GM19438 (cell line): ENCODE measurements around the gene ATP8A1.
"Not testable (repeated sequence)": the region's sequence is repeated elsewhere in the genome, so short reads cannot be mapped to it uniquely, and the experiment has no call there.

Experiments
- ATAC-seq: cut with Tn5 transposase; IDR thresholded peaks from one replicate; pipeline ENCODE4 v1.9.1; 2021; ENCODE audit warnings: low read depth; ENCODE audit not compliant: unreplicated experiment

ATP8A1 gene

GRCh38 chr4:42390622-42391354, 266.1 kb downstream of the ATP8A1 start:
- no peak for ATAC-seq

GRCh38 chr4:42385516-42385915, 271.4 kb downstream of the ATP8A1 start:
- no peak for ATAC-seq

GRCh38 chr4:42381666-42382065, 275.2 kb downstream of the ATP8A1 start:
- no peak for ATAC-seq

- no peak for ATAC-seq
These were observed 279.4 kb downstream of the ATP8A1 start for GRCh38 chr4:42377497-42377896.

- ATAC-seq = not testable (repeated sequence)
These were observed 284.6 kb downstream of the ATP8A1 start for GRCh38 chr4:42372303-42372702.

- ATAC-seq = no peak
These were observed 285.3 kb downstream of the ATP8A1 start for GRCh38 chr4:42371305-42372252.

GRCh38 chr4:42369489-42369888, 287.4 kb downstream of the ATP8A1 start:
- no peak for ATAC-seq

- ATAC-seq = no peak
These were observed 289.9 kb downstream of the ATP8A1 start for GRCh38 chr4:42366959-42367358.

GRCh38 chr4:42364266-42365053, 292.4 kb downstream of the ATP8A1 start:
- no peak for ATAC-seq

GRCh38 chr4:42363614-42364013, 293.3 kb downstream of the ATP8A1 start:
- ATAC-seq = no peak

GRCh38 chr4:42362591-42362990, 294.3 kb downstream of the ATP8A1 start:
- no peak for ATAC-seq

GRCh38 chr4:42361456-42361855, 295.4 kb downstream of the ATP8A1 start:
- ATAC-seq = no peak

- no peak for ATAC-seq
These were observed 296.6 kb downstream of the ATP8A1 start for GRCh38 chr4:42360256-42360669.

GRCh38 chr4:42359711-42360110, 297.2 kb downstream of the ATP8A1 start:
- no peak for ATAC-seq
